HS-27A (cell line): ENCODE measurements around the gene OR51A7.
A peak's percentile ranks its signal among the peaks of the same experiment; 100 is the strongest.
"Not testable (repeated sequence)": the region's sequence is repeated elsewhere in the genome, so short reads cannot be mapped to it uniquely, and the experiment has no call there.

Experiments
- DNase-seq: peaks from one replicate; pipeline ENCODE4 v3.0.0-alpha.2; 2012; ENCODE audit warnings: low read depth, missing footprints

OR51A7 gene

GRCh38 chr11:4903484-4903883 is at the start of gene OR51A7:
OR51A7 (plus strand) TSS chr11:4903783; CDS start chr11:4907370, 3,587 bp downstream.
- no peak for DNase-seq

GRCh38 chr11:4854286-4854685 is 49.3 kb upstream of the OR51A7 start:
- DNase-seq, result not testable (repeated sequence)

GRCh38 chr11:4862447-4863236 is 40.9 kb upstream of the OR51A7 start:
- DNase-seq, result no peak

GRCh38 chr11:4863876-4864275 is 39.7 kb upstream of the OR51A7 start:
- no peak for DNase-seq

- no peak for DNase-seq
These were observed 37.7 kb upstream of the OR51A7 start for GRCh38 chr11:4865855-4866254.

- no peak for DNase-seq
These were observed 22.4 kb upstream of the OR51A7 start for GRCh38 chr11:4881188-4881587.

GRCh38 chr11:4881860-4882500 is 21.6 kb upstream of the OR51A7 start, which contains the start of gene OR51T1:
OR51T1 (plus strand) TSS chr11:4881900; CDS start chr11:4881900, 0 bp downstream.
- no peak for DNase-seq

GRCh38 chr11:4882543-4882942 is 21.0 kb upstream of the OR51A7 start:
- DNase-seq, result no peak

- DNase-seq, result no peak
These were observed 19.2 kb upstream of the OR51A7 start for GRCh38 chr11:4884361-4884760.

- no peak for DNase-seq
These were observed 17.4 kb upstream of the OR51A7 start for GRCh38 chr11:4886186-4886585.

GRCh38 chr11:4887591-4887990 is 16.0 kb upstream of the OR51A7 start:
- DNase-seq, result no peak

- no peak for DNase-seq
These were observed 13.3 kb upstream of the OR51A7 start for GRCh38 chr11:4890279-4890678.

- peak; percentile 84 for DNase-seq
These were observed 11.5 kb upstream of the OR51A7 start for GRCh38 chr11:4891996-4892640.

- no peak for DNase-seq
These were observed 13.0 kb downstream of the OR51A7 start for GRCh38 chr11:4916581-4916980.

GRCh38 chr11:4919250-4919649 is 15.7 kb downstream of the OR51A7 start, which contains the start of gene OR51G2:
OR51G2 (minus strand) TSS chr11:4919350; CDS start chr11:4915663, 3,687 bp downstream.
- DNase-seq, result no peak

- no peak for DNase-seq
These were observed 18.2 kb downstream of the OR51A7 start for GRCh38 chr11:4921796-4922195.

- DNase-seq, result no peak
These were observed 18.7 kb downstream of the OR51A7 start for GRCh38 chr11:4922304-4922703.

- DNase-seq, result no peak
These were observed 20.7 kb downstream of the OR51A7 start, which contains the start of gene OR51G1 for GRCh38 chr11:4924239-4924638. OR51G1 (minus strand) TSS chr11:4924339; CDS start chr11:4924339, 0 bp downstream.

- DNase-seq, result no peak
These were observed 23.0 kb downstream of the OR51A7 start for GRCh38 chr11:4926608-4927007.

GRCh38 chr11:4932751-4933150 is 29.2 kb downstream of the OR51A7 start:
- no peak for DNase-seq

GRCh38 chr11:4936745-4937144 is 33.2 kb downstream of the OR51A7 start:
- no peak for DNase-seq

GRCh38 chr11:4947505-4947904 is 43.9 kb downstream of the OR51A7 start, which contains the start of gene OR51A4:
OR51A4 (minus strand) TSS chr11:4947605; CDS start chr11:4947100, 505 bp downstream.
- DNase-seq, result no peak

GRCh38 chr11:4955613-4956012 is 52.0 kb downstream of the OR51A7 start, which contains the start of gene OR51A2:
OR51A2 (minus strand) TSS chr11:4955713; CDS start chr11:4955713, 0 bp downstream.
- not testable (repeated sequence) for DNase-seq
